K562 (cell line): ENCODE measurements around the gene DYSF. TPM values are rescaled to one million over a fixed set of nuclear protein-coding genes. Genes with fewer than 3 reads are reported as not detected.

Experiments used
- ATAC-seq: fragments of 200-7000 bp; cut with Tn5 transposase; 3 replicates; pipeline ENCODE4 v1.9.1; 2020; ENCODE audit warnings: moderate library complexity
- BruUV-seq: library from RNA; stranded (reverse); fragments of 400-500 nt; replicated peaks from 2 replicates; lab custom pipeline; 2021; lab: Mats Ljungman, UMichigan
- CTCF ChIA-PET: fragments of 300-600 bp; formaldehyde crosslinking; extraction: SDS; loops from one replicate; lab custom pipeline; 2021; ENCODE audit warnings: low intra/inter-chr PET ratio; lab: Yijun Ruan, JAX
- POLR2A ChIA-PET: fragments of 300-600, 350-650 bp; sonication (Branson Sonifier 250); formaldehyde crosslinking; extraction: SDS; loops from one replicate; lab custom pipeline; 2021; ENCODE audit warnings: antibody characterized with exemption, inconsistent platforms; lab: Yijun Ruan, JAX
- DNase-seq, 4 experiments: peaks; one replicate each; pipeline versions ENCODE4 v3.0.0 to v3.0.0-alpha.2; 2011 to 2018; ENCODE audit warnings: low spot score in 3 of 4, mixed read lengths in 3 of 4; ENCODE audit errors: extremely low read depth in 1 of 4
- FAIRE-seq: peaks from 2 replicates; lab custom pipeline; 2011; peaks lifted over from hg19 to GRCh38; lab: Jason Lieb, UNC
- H2AFZ ChIP-seq: 2 replicates; pipeline ENCODE4 v1.6.0; 2011; ENCODE audit warnings: low read depth, low read length, control low read depth, inconsistent platforms
- H3K27ac ChIP-seq: fragments of 200-600 bp; 3 replicates; pipeline ENCODE4 v1.8.0; 2011; ENCODE audit warnings: low read depth, mild to moderate bottlenecking, control low read depth, inconsistent platforms, low read length, moderate library complexity, mixed read lengths; ENCODE audit errors: extremely low read depth
- H3K27me3 ChIP-seq, 2 experiments: fragments of 300-600 bp in 1 of 2; 2 replicates in 1 of 2; 3 replicates in 1 of 2; pipeline versions ENCODE4 v1.6.0 to v1.8.0; 2011; ENCODE audit warnings: inconsistent platforms in 2 of 2, low read length in 2 of 2, mild to moderate bottlenecking in 1 of 2, mixed read lengths in 1 of 2, moderate library complexity in 1 of 2; ENCODE audit not compliant: control insufficient read depth in 2 of 2, insufficient read depth in 2 of 2
- H3K36me3 ChIP-seq: fragments of 300-600 bp; 3 replicates; pipeline ENCODE4 v1.8.0; 2011; ENCODE audit warnings: mild to moderate bottlenecking, low read length, inconsistent platforms; ENCODE audit not compliant: control insufficient read depth, insufficient read depth
- H3K4me1 ChIP-seq, 2 experiments: fragments of 200-600 bp in 1 of 2; replicated peaks in 1 of 2; 2 replicates in 1 of 2; 3 replicates in 1 of 2; pipeline versions ENCODE4 v1.5.1 to v1.8.0; 2011; ENCODE audit warnings: inconsistent platforms in 2 of 2, low read length in 2 of 2, mild to moderate bottlenecking in 1 of 2, mixed read lengths in 1 of 2, moderate library complexity in 1 of 2; ENCODE audit not compliant: control insufficient read depth in 2 of 2, insufficient read depth in 2 of 2
- H3K4me2 ChIP-seq: 2 replicates; pipeline ENCODE4 v1.6.1; 2011; ENCODE audit warnings: low read length, control low read depth, inconsistent platforms, mixed read lengths; ENCODE audit not compliant: insufficient read depth
- H3K4me3 ChIP-seq: fragments of 200-600 bp; sonication (generic), shearing (Covaris generic); 2 replicates; pipeline ENCODE4 v1.5.1; 2016; ENCODE audit warnings: control low read depth, inconsistent platforms
- H3K79me2 ChIP-seq: fragments of 200-600 bp; 3 replicates; pipeline ENCODE4 v1.8.0; 2011; ENCODE audit warnings: low read length, inconsistent platforms; ENCODE audit not compliant: control insufficient read depth, insufficient read depth
- H3K9ac ChIP-seq, 2 experiments: 2 replicates each; pipeline versions ENCODE4 v1.6.0 to v1.6.1; 2011; ENCODE audit warnings: low read depth in 2 of 2, low read length in 2 of 2, control low read depth in 1 of 2, inconsistent platforms in 1 of 2, mild to moderate bottlenecking in 1 of 2, mixed read lengths in 1 of 2; ENCODE audit not compliant: insufficient read depth in 1 of 2
- H3K9me1 ChIP-seq: one replicate; pipeline ENCODE4 v1.6.0; 2011; ENCODE audit warnings: inconsistent platforms, mild to moderate bottlenecking, low read length, moderate library complexity; ENCODE audit not compliant: control insufficient read depth, insufficient read depth
- H3K9me3 ChIP-seq: replicated peaks from 2 replicates; pipeline ENCODE4 v1.5.1; 2011; ENCODE audit warnings: low read depth, low read length, inconsistent platforms; ENCODE audit not compliant: control insufficient read depth, insufficient read depth
- H4K20me1 ChIP-seq: replicated peaks from 2 replicates; pipeline ENCODE4 v1.6.1; 2011; ENCODE audit warnings: low read length, inconsistent platforms, mixed read lengths; ENCODE audit not compliant: control insufficient read depth, insufficient read depth
- ADNP ChIP-seq: fragments of 200-800 bp; sonication (Bioruptor generic); IDR thresholded peaks from 2 replicates; pipeline ENCODE4 v1.6.1; 2016; ENCODE audit warnings: missing genetic modification characterization, missing compliant biosample characterization
- ELF4 ChIP-seq: fragments of 450-650 bp; formaldehyde crosslinking; IDR thresholded peaks from 2 replicates; pipeline ENCODE4 v1.4.0; 2022; ENCODE audit warnings: missing genetic modification characterization
- GMEB1 ChIP-seq: fragments of 250-450 bp; sonication (Bioruptor Pico); IDR thresholded peaks from 2 replicates; pipeline ENCODE4 v1.4.0; 2020; ENCODE audit warnings: mild to moderate bottlenecking
- ILF3 ChIP-seq: fragments of 450-650 bp; IDR thresholded peaks from 2 replicates; pipeline ENCODE4 v1.6.1; 2018; ENCODE audit warnings: antibody characterized with exemption, mild to moderate bottlenecking, moderate library complexity, borderline replicate concordance
- MED1 ChIP-seq: sonication (generic); formaldehyde crosslinking; IDR thresholded peaks from 2 replicates; pipeline ENCODE4 v1.8.1; 2023; ENCODE audit warnings: missing genetic modification reagents, borderline replicate concordance
- NR1H2 ChIP-seq: sonication (generic); formaldehyde crosslinking; IDR thresholded peaks from 2 replicates; pipeline ENCODE4 v1.4.0; 2020; ENCODE audit warnings: mild to moderate bottlenecking, missing genetic modification reagents
- PATZ1 ChIP-seq: fragments of 250-450 bp; sonication (Bioruptor Pico); IDR thresholded peaks from 2 replicates; pipeline ENCODE4 v1.5.0; 2020; ENCODE audit warnings: mild to moderate bottlenecking, borderline replicate concordance
- PRMT5 ChIP-seq: sonication (generic); formaldehyde crosslinking; IDR thresholded peaks from 2 replicates; pipeline ENCODE4 v1.5.0; 2020; ENCODE audit warnings: missing genetic modification reagents
- STAT5A ChIP-seq: IDR thresholded peaks from 2 replicates; pipeline ENCODE4 v1.6.1; 2012; ENCODE audit warnings: low read length, inconsistent platforms, borderline replicate concordance
- ZMIZ1 ChIP-seq, 2 experiments: fragments of 150-350 bp in 1 of 2; IDR thresholded peaks; 2 replicates each; pipeline ENCODE4 v1.6.1; 2012 to 2016; ENCODE audit warnings: low read depth in 2 of 2, low read length in 2 of 2, mild to moderate bottlenecking in 1 of 2, moderate library complexity in 1 of 2
- ZNF316 ChIP-seq: fragments of 450-650 bp; IDR thresholded peaks from 2 replicates; pipeline ENCODE4 v1.6.1; 2016
- ZNF57 ChIP-seq: fragments of 450-650 bp; formaldehyde crosslinking; IDR thresholded peaks from 2 replicates; pipeline ENCODE4 v1.4.0; 2020; ENCODE audit warnings: mild to moderate bottlenecking, moderate library complexity
- WGBS: fragments of 100-300 bp; shearing (Covaris generic); methylation state at CpG from one replicate; pipeline ENCODE4 v1.1.6; 2016; ENCODE audit warnings: low coverage, mixed read lengths; ENCODE audit not compliant: insufficient coverage; ENCODE audit errors: missing lambda C conversion rate; 5-methylcytosine and 5-hydroxymethylcytosine counted together
- in situ Hi-C: fragments of 300-500 bp; cut with MboI; formaldehyde crosslinking; loops from 4 replicates; pipeline ENCODE4 v1.15.0; 2018; ENCODE audit warnings: inconsistent platforms, mixed read lengths
- intact Hi-C: fragments of 100-400 bp; cut with micrococcal nuclease; formaldehyde crosslinking; loops from 2 replicates; pipeline ENCODE4 v1.14.2; 2022
- polyA plus RNA-seq, 8 experiments: library from polyadenylated mRNA; depleted of rRNA in 4 of 8; stranded (reverse) in 5 of 8; unstranded in 3 of 8; fragments of >200 nt; fragmentation: Nextera tagmentation in 2 of 8; fragmentation: Illumina TruSeq in 1 of 8; extraction: Ambion mirVana in 2 of 8; extraction: Trizol in 1 of 8; gene quantifications; 2 replicates each; pipeline versions ENCODE4 v1.2.1 to v1.2.3, GENCODE V29; 2011 to 2014; ENCODE audit warnings: inconsistent platforms in 1 of 8, missing spikeins in 1 of 8
- total RNA-seq, 7 experiments: library from RNA; depleted of rRNA in 6 of 7; stranded (reverse); fragments of >200 nt in 6 of 7; fragmentation: Illumina TruSeq in 2 of 7; extraction: Trizol in 2 of 7; gene quantifications; 2 replicates each; pipeline versions ENCODE4 v1.2.1 to v1.2.3, GENCODE V29; 2011 to 2021; ENCODE audit warnings: low replicate concordance in 1 of 7
- TF ChIP-seq, protein P1 (sequence below), 2 experiments: IDR thresholded peaks in 1 of 2; conservative IDR thresholded peaks in 1 of 2; 2 replicates each; pipeline ENCODE4 v1.6.1; 2016; ENCODE audit warnings: low read depth in 2 of 2, mild to moderate bottlenecking in 1 of 2, missing compliant biosample characterization in 1 of 2, missing genetic modification characterization in 1 of 2, moderate library complexity in 1 of 2

The DYSF gene
- total and polyA plus RNA-seq, 9 of the 15 experiments (the other 6 are each of a cell fraction or from before 2014, with no cell fraction given) = 0.01 to 0.80 (median 0.29) TPM

DNA sequence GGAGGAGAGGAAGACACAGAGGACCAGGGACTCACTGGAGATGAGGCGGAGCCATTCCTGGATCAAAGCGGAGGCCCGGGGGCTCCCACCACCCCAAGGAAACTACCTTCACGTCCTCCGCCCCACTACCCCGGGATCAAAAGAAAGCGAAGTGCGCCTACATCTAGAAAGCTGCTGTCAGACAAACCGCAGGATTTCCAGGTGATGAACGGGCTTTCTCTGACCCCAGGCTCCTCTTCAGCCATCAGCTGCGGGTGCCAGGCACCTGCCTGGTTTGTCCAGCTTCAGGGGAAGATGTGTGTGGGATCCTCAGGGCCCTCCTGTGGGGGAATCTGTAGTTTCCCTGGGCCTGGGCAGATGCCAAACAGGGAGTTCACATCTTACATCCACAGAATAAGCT lies 60.4 kb downstream of the DYSF start:
- intact Hi-C loops = loop anchor here (5.0 kb wide), 2 partner anchors 291 to 356 kb away; no protein-coding TSS in a partner anchor
- CTCF ChIA-PET = no interaction called here
- DNase-seq (no peak), FAIRE-seq (no peak), ATAC-seq (no peak)
- H4K20me1 ChIP-seq = peaks cover 6% of the 10 kb centered on the region
- H3K27me3 ChIP-seq = peaks cover 0 to 59% of the 10 kb centered on the region in 2 experiments
- no peaks in the 10 kb centered on the region for H3K4me1 ChIP-seq
- no peaks in the 10 kb centered on the region for H3K79me2 ChIP-seq
- WGBS = 3% methylated on average over 8 of the region's 11 CpGs
- POLR2A ChIA-PET = no interaction called here
- H3K36me3 ChIP-seq = no peaks in the 10 kb centered on the region
- in situ Hi-C loops = no loop called here
- H3K4me2 ChIP-seq = no peak overlapping the region
- no peak overlapping the region for H2AFZ ChIP-seq
- H3K9ac ChIP-seq = no peak overlapping the region
- no peaks in the 10 kb centered on the region for H3K9me3 ChIP-seq
- no peaks in the 10 kb centered on the region for H3K9me1 ChIP-seq
- H3K4me3 ChIP-seq = no peak overlapping the region
- no TSS peak for BruUV-seq
- no peak overlapping the region for H3K27ac ChIP-seq
- no peak for TF ChIP-seq MED1
- no peak for TF ChIP-seq STAT5A
- no peak for TF ChIP-seq ZNF57 (CRISPR knock-in tag)
- no peak for TF ChIP-seq ADNP
- no peak for TF ChIP-seq ZMIZ1 (IDR thresholded peaks at IDR 0.05; ENCODE audit: low read depth in 2 of 2, low read length in 2 of 2)
- no peak for TF ChIP-seq ILF3
- TF ChIP-seq PRMT5 (CRISPR knock-in tag) = no peak
- TF ChIP-seq PATZ1 = no peak
- TF ChIP-seq, protein P1, sequence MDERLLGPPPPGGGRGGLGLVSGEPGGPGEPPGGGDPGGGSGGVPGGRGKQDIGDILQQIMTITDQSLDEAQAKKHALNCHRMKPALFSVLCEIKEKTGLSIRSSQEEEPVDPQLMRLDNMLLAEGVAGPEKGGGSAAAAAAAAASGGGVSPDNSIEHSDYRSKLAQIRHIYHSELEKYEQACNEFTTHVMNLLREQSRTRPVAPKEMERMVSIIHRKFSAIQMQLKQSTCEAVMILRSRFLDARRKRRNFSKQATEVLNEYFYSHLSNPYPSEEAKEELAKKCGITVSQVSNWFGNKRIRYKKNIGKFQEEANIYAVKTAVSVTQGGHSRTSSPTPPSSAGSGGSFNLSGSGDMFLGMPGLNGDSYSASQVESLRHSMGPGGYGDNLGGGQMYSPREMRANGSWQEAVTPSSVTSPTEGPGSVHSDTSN (CRISPR knock-in tag; IDR thresholded peaks at IDR 0.05; ENCODE audit: low read depth) = no peak
- TF ChIP-seq, protein P1 (tag; conservative IDR thresholded peaks at IDR 0.05; ENCODE audit: low read depth) = no peak
- TF ChIP-seq GMEB1 (CRISPR knock-in tag) = no peak
- TF ChIP-seq ZNF316 = no peak
- TF ChIP-seq ELF4 = no peak
- no peak for TF ChIP-seq NR1H2 (CRISPR knock-in tag)
